Lower leg skin (tissue), 4 donors: Measurements from ENCODE around the gene DTHD1. TPM values are rescaled to one million over a fixed set of nuclear protein-coding genes. Genes with fewer than 3 reads are reported as not detected.

ENCODE experiments used
- DNase-seq, 2 donors: peaks; one replicate each; pipeline ENCODE4 v3.0.0-alpha.2; 2019; ENCODE audit warnings: low spot score in 2 of 2
- H3K4me3 ChIP-seq: fragments of 200-600 bp; sonication (generic); 2 replicates; pipeline ENCODE4 v1.5.1; 2017; ENCODE audit warnings: mild to moderate bottlenecking, low read depth; ENCODE audit not compliant: poor library complexity, severe bottlenecking
- CTCF ChIP-seq, 3 donors: fragments of 450-650 bp; IDR thresholded peaks; one replicate each; pipeline ENCODE4 v1.5.1; 2016; ENCODE audit warnings: antibody characterized with exemption in 3 of 3, mild to moderate bottlenecking in 3 of 3, moderate library complexity in 2 of 3
- POLR2A ChIP-seq, 2 donors: fragments of 450-650 bp; IDR thresholded peaks; one replicate each; pipeline ENCODE4 v1.6.1; 2016 to 2017; ENCODE audit warnings: antibody characterized with exemption in 2 of 2, mild to moderate bottlenecking in 1 of 2, moderate library complexity in 1 of 2
- WGBS, 2 donors: methylation state at CpG; one replicate each; pipeline ENCODE4 v1.1.5; 2018; 5-methylcytosine and 5-hydroxymethylcytosine counted together
- intact Hi-C: fragments of 100-400 bp; cut with DNase I; formaldehyde crosslinking; loops from one replicate; pipeline ENCODE4 v1.15.0; 2023; ENCODE audit warnings: low total_unique reads
- total RNA-seq, 4 donors: library from RNA; depleted of rRNA; stranded (reverse); fragments of >200 nt; gene quantifications; one replicate each; pipeline ENCODE4 v1.1.0, GENCODE V29; 2016

The DTHD1 gene
- total RNA-seq, 4 donors from 2014 or later: 0.16 TPM; not detected in 3

- intact Hi-C loops: no loop called here
- TF ChIP-seq POLR2A (IDR thresholded peaks at IDR 0.05): no peak
- no peak for TF ChIP-seq CTCF (IDR thresholded peaks at IDR 0.05)
- no peak overlapping the region for H3K4me3 ChIP-seq
- WGBS, 2 donors: 9 to 13% methylated on average over 2 of the region's 2 CpGs
- peak in 1 of 2 donors; percentile 42 for DNase-seq
These were observed 69.8 kb downstream of the DTHD1 start for GRCh38 chr4:36351082-36351666.

- TF ChIP-seq POLR2A (IDR thresholded peaks at IDR 0.05): no peak
- no peak for TF ChIP-seq CTCF (IDR thresholded peaks at IDR 0.05)
- H3K4me3 ChIP-seq: no peak overlapping the region
- WGBS, 2 donors: 18 to 33% methylated on average over 2 of the region's 2 CpGs
- intact Hi-C loops: no loop called here
- DNase-seq: no peak
These were observed 72.6 kb downstream of the DTHD1 start for GRCh38 chr4:36353998-36354397.

GRCh38 chr4:36358173-36358572 is 76.8 kb downstream of the DTHD1 start:
- WGBS, 2 donors: 35 to 57% methylated on average over 4 of the region's 4 CpGs
- no peak for DNase-seq
- intact Hi-C loops: no loop called here
- TF ChIP-seq CTCF (IDR thresholded peaks at IDR 0.05): no peak
- no peak for TF ChIP-seq POLR2A (IDR thresholded peaks at IDR 0.05)
- H3K4me3 ChIP-seq: no peak overlapping the region

- no peak for TF ChIP-seq POLR2A (IDR thresholded peaks at IDR 0.05)
- TF ChIP-seq CTCF (IDR thresholded peaks at IDR 0.05): no peak
- no peak for DNase-seq
- intact Hi-C loops: no loop called here
- no peak overlapping the region for H3K4me3 ChIP-seq
These were observed 79.3 kb downstream of the DTHD1 start for GRCh38 chr4:36360755-36361154.

GRCh38 chr4:36363024-36363423 is 81.6 kb downstream of the DTHD1 start:
- intact Hi-C loops: no loop called here
- WGBS, 2 donors: 87 to 90% methylated on average over 2 of the region's 2 CpGs
- no peak overlapping the region for H3K4me3 ChIP-seq
- TF ChIP-seq POLR2A (IDR thresholded peaks at IDR 0.05) (no peak), CTCF (IDR thresholded peaks at IDR 0.05) (no peak)
- DNase-seq: no peak
